Hippocampal formation (tissue), 2 donors: ENCODE data around the gene DUSP28.

ENCODE experiments used
- DNase-seq, 2 donors: peaks; one replicate each; lab custom pipeline; 2025; lab: John Stamatoyannopoulos, UW

Gene DUSP28

GRCh38 chr2:240599141-240599583 lies 39.0 kb downstream of the DUSP28 start:
- DNase-seq, result no peak

- no peak for DNase-seq
Observed at GRCh38 chr2:240600451-240600961, 40.3 kb downstream of the DUSP28 start.

- DNase-seq, result no peak
Observed at GRCh38 chr2:240601061-240601830, 41.1 kb downstream of the DUSP28 start.

GRCh38 chr2:240601831-240602160 lies 41.6 kb downstream of the DUSP28 start:
- no peak for DNase-seq

- no peak for DNase-seq
Observed at GRCh38 chr2:240602266-240603050, 42.3 kb downstream of the DUSP28 start.

GRCh38 chr2:240603081-240603835 lies 43.1 kb downstream of the DUSP28 start:
- DNase-seq, result no peak

- no peak for DNase-seq
Observed at GRCh38 chr2:240603846-240604245, 43.7 kb downstream of the DUSP28 start.

- DNase-seq, result peak; percentile 62 to 81
Observed at GRCh38 chr2:240604291-240604938, 44.3 kb downstream of the DUSP28 start.

GRCh38 chr2:240604939-240605716 lies 45.0 kb downstream of the DUSP28 start:
- DNase-seq, result no peak

GRCh38 chr2:240605867-240606743 lies 45.9 kb downstream of the DUSP28 start:
- DNase-seq, result no peak

- no peak for DNase-seq
Observed at GRCh38 chr2:240611601-240612210, 51.5 kb downstream of the DUSP28 start.
